Activated CD4-positive, alpha-beta T cell treated with anti-CD3 and anti-CD28 coated beads for 48 hours (primary cell): Measurements from ENCODE around the gene ANO7.

Experiments
- DNase-seq: peaks from one replicate; pipeline ENCODE4 v3.0.0-alpha.2; 2020

Gene ANO7

DNA sequence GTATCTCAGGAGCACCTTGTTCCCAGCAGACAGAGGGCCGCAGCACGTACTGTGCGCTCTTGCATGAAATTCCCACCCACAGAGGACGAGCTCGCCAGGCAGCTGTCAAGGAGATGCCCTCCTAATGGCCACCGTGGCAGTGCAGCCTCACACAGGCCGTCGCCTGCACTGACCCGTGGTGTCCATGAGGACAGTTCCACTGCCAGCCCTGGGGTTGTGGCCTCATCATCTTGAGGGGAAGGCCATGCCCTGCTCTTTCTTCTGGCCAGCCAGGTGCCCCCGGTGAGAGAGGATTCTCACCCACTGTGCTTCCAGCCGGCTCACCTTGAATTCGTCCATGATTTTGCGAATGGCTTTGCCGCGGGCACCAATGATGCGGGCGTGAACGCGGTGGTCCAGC, 42.0 kb downstream of the ANO7 start:
- DNase-seq: no peak

DNA sequence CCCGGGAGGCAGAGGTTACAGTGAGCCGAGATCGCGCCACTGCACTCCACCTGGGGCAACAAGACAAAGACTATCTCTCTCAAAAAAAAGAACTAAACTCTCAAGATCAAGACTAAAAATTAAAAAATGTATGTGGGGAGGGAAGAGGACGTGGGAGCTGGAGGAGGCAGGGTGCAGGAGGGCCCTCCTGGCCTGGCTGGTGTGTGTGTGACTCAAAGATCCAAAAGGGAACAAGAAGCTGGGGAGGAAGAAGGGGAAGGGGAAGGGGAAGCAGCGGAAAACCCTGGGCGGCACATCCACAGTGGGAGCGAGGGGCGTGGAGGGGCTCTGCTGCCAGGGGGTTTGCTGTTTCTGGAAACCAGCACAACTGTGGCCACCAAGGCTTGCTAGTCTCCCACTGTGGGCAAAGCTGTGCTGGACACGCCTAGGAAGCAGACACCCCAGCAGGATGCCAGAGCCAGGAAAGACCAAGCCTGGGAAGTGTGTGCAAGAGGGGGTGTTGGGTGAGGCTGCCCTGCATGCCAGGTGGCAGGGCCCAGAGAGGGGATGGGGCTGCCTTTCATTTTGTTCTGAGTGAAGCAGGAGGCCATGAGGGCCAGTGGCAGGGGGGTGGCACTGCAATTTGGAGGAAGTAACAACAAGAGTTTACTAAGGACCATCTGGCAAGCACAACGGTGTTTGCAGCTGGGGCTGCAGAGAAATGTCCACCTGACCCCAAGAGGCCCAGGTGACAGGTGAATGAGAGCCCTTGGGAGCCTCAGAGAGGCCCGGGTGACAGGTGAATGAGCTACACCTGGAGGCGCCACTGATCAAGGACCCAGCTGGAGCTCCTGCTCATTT, 44.5 kb downstream of the ANO7 start:
- no peak for DNase-seq

GRCh38 chr2:241234066-241234790, 45.8 kb downstream of the ANO7 start:
- no peak for DNase-seq

GRCh38 chr2:241234962-241235740, 46.7 kb downstream of the ANO7 start:
- DNase-seq: no peak

DNA sequence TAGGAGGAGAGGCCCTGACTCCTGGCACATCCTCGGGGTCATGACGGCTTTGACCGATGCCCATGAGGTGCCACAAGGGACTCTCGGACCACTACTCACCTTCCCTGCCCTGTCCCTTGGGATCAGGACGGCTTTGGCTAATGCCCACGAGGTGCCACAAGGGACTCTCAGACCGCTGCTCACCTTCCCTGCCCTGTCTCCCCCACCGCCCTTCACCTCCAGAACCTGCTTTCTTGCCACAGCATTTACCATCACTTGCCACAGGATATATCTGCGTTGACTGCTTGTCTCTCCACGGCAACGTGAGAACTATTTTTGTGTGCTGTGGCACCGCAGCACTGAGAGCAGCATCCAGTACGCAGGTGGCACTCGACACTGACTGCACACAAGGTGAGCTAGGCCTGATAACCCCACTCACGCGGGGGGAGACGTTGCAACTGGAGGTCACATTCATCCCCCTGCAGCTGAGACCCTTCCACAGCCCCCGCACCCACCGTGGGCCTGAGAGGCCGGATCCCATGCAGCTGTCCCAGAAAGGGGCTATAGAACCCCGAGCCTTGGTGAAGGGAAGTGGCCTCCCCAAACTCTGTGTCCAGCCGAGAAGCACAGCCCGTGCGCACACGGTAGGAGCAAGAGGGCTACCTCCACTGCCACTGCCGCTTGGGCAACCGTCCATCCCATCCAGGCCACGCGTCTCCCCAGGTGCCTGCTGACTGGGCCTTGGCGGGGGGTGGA, 47.5 kb downstream of the ANO7 start:
- DNase-seq: no peak

- DNase-seq: no peak
Observed at GRCh38 chr2:241237047-241237446, 48.6 kb downstream of the ANO7 start.

DNA sequence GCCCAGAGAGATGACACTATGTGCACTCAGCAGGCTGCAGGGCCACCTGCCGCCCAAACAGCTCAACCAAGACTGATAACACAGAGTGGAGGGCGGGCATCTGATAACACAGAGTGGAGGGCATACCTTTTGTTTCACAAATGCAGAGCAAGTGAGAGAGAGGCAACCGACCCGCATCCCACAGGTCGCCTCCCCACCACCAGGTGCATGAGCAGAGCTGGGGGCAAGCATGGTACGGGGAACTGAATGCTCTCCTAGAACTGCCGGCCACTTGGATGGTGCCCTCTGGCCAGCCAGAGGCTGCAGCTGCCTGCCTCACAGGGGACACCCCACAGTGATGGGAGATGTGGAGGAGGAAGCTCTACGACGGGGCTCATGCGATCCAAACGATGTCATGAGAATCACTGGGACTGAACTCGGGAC, 49.5 kb downstream of the ANO7 start:
- no peak for DNase-seq

GRCh38 chr2:241238693-241239198, 50.3 kb downstream of the ANO7 start:
- DNase-seq: no peak

- no peak for DNase-seq
Observed at GRCh38 chr2:241239552-241240202, 51.2 kb downstream of the ANO7 start.

DNA sequence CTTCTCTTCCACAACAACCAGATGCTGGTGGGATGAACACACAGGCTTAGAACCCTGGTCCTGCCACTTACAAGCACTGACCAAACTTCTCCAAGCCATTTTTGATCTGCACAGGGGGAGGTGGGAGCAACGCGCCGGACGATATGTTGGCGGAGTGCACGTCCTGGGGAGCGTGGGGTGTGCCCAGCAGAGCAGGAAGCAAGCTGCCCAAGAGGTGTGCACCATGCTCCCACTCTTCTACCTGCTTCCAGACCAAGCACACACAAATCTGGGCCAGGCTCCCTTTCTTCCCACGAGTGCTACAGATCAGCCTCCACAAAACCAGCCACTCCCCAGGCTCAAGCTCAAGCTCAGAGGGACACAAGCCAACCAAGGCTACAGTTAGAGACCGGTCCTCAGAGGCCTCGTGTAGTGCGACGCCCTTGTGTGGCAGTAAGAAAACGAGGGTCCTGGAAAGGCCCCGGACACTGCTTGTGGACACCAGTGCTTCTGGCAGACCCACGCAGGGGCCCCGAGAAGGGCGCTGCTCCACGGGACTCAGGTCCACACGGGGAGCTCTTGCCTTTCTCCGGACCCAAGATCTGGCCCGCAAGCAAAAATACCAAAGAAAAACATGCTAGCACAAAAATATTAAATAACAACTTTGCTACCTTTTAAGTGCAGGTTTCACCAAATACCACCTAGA, 52.0 kb downstream of the ANO7 start:
- no peak for DNase-seq

- no peak for DNase-seq
Observed at GRCh38 chr2:241241669-241242068, 53.2 kb downstream of the ANO7 start.

DNA sequence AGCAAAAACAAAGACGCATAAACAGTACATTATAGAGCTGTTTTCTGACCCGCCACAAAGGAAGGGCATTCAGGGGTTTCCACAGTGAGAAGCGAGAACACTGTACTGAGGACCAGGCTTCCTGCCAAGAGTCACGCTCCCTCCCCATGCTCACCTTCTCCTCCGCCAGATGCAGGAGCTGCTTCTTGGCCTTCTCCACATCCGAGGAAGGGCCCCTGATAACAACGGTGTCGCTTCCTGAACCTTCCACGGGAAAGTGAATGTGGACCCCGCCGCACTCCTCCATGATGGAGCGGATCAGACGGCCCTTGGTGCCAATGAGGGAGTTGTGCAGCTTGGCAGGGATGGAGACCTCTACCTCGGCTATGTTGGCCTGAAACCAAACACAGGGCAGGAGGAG, 53.8 kb downstream of the ANO7 start:
- DNase-seq: no peak

GRCh38 chr2:241244368-241244767, 55.9 kb downstream of the ANO7 start:
- no peak for DNase-seq

DNA sequence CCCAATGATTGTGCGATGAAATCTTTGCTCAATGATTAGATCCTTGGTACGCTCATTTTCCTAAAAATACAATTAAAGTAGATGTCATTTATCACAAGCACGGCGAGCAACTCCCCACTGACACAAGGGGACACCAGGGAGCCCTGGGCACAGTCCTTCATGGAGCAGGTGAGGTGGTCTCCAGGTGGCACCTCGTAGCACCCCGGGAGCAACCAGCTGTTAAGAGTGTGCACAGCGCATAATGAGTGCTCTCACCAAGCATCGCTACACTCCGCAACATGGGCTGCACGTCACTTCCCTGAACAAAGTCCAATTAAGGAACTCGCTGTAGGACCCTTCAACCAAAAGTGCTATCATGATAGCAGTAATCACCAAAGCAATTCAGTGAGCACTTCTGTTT, 59.8 kb downstream of the ANO7 start:
- no peak for DNase-seq

DNA sequence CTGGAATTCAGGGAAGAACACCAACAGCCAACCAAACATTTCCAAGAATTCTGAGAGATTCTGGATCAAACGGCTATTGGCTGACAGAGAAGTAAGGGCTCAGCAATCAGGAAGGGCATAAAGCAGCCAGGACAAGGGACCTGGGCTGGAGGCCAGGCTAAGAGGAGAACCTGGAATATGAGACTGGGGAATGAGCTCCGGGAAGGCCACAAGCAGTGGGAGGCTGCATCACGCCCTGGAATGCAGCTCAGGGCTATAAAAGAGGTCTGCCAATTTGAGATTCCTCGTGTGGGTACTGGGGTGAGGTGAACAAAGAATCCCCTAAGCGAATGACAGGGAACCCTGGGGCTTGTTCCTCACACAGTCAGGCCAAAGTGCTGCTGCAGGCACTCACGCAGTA, 60.4 kb downstream of the ANO7 start:
- DNase-seq: no peak

- DNase-seq: no peak
Observed at GRCh38 chr2:241249654-241250053, 61.2 kb downstream of the ANO7 start.

GRCh38 chr2:241252778-241253475, 64.5 kb downstream of the ANO7 start:
- no peak for DNase-seq

DNA sequence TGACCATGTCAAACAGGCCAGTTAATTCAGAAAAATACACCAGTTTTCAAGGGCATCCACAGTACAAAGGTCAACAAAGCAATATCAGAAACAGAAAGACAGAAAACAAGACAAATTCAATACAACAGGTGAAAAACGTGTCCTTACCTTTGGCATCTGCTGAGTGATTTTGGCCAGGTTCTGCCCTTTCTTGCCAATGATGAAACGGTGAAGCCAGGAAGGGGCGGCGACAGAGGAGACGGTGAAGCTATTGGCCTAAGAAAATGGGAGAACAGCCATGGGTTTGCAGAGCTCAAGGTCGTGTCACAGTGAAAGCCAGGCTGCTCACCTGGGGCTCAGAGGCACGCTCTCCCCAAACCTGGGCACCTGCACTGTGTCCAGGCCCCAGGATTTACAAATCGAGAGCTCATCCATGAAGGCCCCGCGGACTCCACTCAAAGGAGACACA, 66.5 kb downstream of the ANO7 start:
- DNase-seq: no peak

GRCh38 chr2:241255542-241256167, 67.2 kb downstream of the ANO7 start:
- no peak for DNase-seq

- no peak for DNase-seq
Observed at GRCh38 chr2:241256168-241256545, 67.7 kb downstream of the ANO7 start.
